ENCODE results near the gene TTC17.

DNA sequence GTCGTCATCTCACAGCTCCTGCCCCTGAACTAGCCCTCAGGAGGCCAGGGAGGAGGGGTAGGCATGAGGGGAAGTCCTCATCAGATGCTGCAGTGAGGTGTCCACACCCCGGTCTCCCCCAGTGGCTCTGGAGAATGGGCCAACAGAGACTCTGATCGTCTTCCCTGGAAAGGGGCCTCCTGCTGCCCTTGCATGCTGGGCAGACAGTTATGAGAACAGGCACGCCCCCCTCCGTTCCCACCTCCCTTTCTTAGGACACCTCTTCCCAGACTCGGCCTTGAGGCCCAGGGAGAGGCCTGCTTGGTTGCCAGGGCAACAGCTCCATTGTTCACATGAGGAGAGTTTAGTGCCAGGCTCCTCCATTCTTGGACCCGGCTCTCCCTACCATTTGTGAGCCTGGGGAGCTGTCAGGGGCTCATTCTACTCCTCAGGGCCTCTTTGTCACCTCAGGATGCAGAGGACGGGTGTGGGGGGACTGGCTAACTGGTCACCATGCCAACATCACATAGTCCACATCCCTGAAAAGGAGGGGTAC is 157.7 kb downstream of the TTC17 start:
- TF ChIP-seq LARP7 (IDR thresholded peaks at IDR 0.05) (no peak), FIP1L1 (IDR thresholded peaks at IDR 0.05; ENCODE audit: low read depth, low read length, poor library complexity, severe bottlenecking) (no peak), MAFK (IDR thresholded peaks at IDR 0.05; ENCODE audit: low read length) (no peak), SMAD1 (IDR thresholded peaks at IDR 0.05; ENCODE audit: low read depth, low read length, partially characterized antibody) (no peak), CEBPB (tag; IDR thresholded peaks at IDR 0.05) (no peak), YY1 (IDR thresholded peaks at IDR 0.05; ENCODE audit: borderline replicate concordance in 1 of 3, control insufficient read depth in 1 of 3, extremely low read depth in 1 of 3, insufficient read depth in 3 of 3, insufficient read length in 1 of 3, insufficient replicate concordance in 2 of 3, low read depth in 1 of 3, low read length in 2 of 3) (no peak)
- TF ChIP-seq, protein P1, sequence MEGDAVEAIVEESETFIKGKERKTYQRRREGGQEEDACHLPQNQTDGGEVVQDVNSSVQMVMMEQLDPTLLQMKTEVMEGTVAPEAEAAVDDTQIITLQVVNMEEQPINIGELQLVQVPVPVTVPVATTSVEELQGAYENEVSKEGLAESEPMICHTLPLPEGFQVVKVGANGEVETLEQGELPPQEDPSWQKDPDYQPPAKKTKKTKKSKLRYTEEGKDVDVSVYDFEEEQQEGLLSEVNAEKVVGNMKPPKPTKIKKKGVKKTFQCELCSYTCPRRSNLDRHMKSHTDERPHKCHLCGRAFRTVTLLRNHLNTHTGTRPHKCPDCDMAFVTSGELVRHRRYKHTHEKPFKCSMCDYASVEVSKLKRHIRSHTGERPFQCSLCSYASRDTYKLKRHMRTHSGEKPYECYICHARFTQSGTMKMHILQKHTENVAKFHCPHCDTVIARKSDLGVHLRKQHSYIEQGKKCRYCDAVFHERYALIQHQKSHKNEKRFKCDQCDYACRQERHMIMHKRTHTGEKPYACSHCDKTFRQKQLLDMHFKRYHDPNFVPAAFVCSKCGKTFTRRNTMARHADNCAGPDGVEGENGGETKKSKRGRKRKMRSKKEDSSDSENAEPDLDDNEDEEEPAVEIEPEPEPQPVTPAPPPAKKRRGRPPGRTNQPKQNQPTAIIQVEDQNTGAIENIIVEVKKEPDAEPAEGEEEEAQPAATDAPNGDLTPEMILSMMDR (IDR thresholded peaks at IDR 0.05 in 2 of 3, conservative IDR thresholded peaks at IDR 0.05 in 1 of 3; ENCODE audit: insufficient read depth in 2 of 3, low read depth in 1 of 3, low read length in 3 of 3): no peak
- TF ChIP-seq, protein P2, sequence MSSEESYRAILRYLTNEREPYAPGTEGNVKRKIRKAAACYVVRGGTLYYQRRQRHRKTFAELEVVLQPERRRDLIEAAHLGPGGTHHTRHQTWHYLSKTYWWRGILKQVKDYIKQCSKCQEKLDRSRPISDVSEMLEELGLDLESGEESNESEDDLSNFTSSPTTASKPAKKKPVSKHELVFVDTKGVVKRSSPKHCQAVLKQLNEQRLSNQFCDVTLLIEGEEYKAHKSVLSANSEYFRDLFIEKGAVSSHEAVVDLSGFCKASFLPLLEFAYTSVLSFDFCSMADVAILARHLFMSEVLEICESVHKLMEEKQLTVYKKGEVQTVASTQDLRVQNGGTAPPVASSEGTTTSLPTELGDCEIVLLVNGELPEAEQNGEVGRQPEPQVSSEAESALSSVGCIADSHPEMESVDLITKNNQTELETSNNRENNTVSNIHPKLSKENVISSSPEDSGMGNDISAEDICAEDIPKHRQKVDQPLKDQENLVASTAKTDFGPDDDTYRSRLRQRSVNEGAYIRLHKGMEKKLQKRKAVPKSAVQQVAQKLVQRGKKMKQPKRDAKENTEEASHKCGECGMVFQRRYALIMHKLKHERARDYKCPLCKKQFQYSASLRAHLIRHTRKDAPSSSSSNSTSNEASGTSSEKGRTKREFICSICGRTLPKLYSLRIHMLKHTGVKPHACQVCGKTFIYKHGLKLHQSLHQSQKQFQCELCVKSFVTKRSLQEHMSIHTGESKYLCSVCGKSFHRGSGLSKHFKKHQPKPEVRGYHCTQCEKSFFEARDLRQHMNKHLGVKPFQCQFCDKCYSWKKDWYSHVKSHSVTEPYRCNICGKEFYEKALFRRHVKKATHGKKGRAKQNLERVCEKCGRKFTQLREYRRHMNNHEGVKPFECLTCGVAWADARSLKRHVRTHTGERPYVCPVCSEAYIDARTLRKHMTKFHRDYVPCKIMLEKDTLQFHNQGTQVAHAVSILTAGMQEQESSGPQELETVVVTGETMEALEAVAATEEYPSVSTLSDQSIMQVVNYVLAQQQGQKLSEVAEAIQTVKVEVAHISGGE (CRISPR knock-in tag; IDR thresholded peaks at IDR 0.05): no peak
- TF ChIP-seq, protein P3, sequence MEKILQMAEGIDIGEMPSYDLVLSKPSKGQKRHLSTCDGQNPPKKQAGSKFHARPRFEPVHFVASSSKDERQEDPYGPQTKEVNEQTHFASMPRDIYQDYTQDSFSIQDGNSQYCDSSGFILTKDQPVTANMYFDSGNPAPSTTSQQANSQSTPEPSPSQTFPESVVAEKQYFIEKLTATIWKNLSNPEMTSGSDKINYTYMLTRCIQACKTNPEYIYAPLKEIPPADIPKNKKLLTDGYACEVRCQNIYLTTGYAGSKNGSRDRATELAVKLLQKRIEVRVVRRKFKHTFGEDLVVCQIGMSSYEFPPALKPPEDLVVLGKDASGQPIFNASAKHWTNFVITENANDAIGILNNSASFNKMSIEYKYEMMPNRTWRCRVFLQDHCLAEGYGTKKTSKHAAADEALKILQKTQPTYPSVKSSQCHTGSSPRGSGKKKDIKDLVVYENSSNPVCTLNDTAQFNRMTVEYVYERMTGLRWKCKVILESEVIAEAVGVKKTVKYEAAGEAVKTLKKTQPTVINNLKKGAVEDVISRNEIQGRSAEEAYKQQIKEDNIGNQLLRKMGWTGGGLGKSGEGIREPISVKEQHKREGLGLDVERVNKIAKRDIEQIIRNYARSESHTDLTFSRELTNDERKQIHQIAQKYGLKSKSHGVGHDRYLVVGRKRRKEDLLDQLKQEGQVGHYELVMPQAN (IDR thresholded peaks at IDR 0.05; ENCODE audit: borderline replicate concordance): no peak

Data from K562 (cell line).